NCI-H82 treated with DMSO at 0.1 percent for 48 hours (cell line): ENCODE measurements around the gene KNDC1.

Experiments used
- DNase-seq: peaks from one replicate; lab custom pipeline; 2025; ENCODE audit not compliant: unreplicated experiment; lab: John Stamatoyannopoulos, UW

Gene KNDC1

DNA sequence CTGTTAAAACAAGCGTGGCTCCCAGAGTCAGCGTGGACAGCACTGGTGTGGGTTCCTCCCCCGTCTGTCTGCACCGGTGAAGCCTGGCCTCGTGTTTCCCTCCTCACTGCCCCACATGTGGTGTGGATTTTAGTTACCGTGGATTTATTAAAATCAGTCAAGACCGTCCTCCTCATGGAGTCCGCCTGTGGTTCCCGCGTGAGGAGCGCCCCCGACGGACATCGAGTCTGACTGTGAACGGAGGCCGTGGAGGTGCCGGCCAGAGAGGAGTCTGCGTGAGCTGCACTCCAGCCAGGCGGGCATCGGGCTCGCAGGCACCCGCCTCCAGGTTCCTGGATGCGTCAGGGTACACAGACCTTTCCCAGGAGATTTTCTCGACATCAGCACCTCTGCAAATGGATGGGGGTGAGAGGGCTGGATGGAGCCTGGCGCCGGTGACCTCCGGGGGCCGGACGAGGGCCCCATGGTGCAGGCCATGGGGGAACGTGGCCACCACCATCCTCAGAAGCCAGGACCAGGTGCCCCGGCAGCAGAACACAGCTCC, 43.7 kb downstream of the KNDC1 start:
- DNase-seq: no peak

DNA sequence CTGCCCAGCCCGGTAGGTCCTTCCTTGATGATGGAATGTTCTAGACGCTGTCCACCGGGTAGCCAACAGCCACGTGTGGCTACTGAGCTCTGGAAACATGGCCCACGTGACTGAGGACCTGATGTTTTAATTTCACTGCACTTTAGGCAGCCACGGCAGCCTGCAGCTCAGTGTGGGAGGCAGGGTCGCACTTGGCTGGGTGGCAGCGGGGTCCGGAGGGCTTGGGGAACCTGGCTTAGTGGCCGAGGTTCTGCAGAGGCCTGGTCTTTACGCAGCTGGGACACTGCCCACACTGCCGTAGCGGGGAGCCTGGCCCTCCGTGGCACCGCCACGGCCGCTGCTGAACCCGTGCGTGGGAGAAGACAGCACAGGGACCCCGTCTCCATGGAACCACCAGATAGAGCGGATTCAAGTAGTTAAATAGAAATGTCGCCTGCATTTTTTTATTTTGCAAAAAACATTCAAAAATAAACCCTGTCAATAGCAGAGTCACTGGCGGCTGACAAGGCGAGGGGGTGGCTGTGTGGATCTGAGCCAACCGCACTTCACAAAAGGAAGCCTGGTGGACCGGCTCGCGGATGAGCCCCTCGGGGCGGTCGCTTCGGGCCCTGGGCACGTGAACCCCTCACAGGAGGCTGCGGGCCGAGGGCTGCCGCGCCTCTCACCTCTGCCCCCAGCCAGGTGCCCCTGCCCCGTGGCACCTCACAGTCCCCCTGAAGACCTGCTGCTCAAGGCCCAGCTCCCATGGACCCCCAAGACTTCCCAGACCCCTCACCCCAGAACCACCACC, 44.4 kb downstream of the KNDC1 start:
- no peak for DNase-seq

DNA sequence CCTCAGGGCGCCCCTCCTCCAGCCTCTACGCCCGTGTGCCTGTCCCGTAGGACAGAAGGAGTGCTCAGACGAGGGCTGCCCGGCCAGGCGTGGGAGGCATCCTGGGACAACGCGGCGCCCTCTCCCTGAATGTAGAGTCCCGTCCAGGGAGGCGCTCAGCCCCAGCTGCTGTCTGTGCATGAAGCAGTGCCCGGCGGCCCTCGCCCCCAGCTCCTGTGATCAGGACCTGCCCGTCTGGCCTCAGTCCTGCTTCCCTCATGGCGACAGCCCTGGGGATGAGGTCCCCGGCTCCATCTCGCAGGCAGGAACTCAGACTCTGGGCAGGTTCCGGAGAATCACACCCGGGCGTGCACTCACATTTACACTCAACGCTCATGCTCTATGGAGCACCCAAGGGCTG, 45.1 kb downstream of the KNDC1 start:
- DNase-seq: no peak

DNA sequence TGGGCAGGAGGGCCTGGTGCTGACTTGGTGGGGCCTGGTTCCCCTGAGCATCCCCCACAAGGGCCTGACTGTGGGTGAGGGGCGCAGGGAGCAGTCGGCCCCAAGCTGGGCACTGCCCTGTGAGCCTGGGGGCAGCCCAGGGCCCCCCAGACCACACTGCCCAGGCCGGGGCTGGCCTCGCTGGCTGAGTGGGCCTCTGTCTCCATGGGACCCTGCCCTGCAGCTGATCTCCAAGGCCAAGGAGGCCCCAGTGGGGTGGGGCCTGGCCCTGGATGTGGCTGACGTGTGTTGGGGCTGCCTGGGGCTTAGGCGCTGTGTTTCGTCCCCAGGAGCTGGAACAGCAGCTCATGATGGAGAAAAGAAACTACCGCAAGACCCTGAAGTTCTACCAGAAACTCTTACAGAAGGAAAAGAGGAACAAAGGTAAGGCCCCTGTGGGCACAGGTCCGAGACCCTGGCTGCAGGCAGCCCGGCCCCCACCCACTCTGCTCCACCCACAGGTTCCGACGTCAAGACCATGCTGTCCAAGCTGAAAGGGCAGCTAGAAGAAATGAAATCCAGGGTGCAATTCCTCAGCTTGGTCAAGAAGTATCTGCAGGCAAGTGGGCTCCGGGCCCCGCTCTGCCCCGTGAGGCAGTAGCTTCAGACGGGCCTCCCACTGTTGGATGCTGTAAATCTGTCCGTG, 46.5 kb downstream of the KNDC1 start:
- DNase-seq: no peak

DNA sequence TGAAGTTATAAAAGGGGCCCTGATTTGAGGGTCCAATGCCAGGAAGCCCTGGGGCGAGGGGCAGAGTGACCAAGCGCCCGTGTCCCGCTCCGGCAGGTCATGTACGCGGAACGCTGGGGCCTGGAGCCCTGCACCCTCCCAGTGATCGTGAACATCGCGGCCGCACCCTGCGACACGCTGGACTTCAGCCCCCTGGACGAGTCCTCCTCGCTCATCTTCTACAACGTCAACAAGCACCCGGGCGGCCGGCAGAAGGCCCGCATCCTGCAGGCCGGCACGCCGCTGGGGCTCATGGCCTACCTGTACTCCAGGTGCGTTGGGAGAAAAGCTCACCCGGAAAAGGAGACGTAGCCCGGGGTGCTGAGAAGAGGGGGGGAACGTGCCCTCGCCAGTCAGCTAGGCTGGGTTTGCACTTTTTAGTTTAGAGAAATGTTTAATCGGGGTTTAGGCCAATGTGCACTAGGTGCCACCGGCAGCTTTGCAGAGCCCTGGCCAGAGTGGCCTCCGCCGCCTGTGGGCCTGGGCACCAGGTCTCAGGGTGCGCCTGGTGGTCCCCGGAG, 47.1 kb downstream of the KNDC1 start:
- DNase-seq: no peak

DNA sequence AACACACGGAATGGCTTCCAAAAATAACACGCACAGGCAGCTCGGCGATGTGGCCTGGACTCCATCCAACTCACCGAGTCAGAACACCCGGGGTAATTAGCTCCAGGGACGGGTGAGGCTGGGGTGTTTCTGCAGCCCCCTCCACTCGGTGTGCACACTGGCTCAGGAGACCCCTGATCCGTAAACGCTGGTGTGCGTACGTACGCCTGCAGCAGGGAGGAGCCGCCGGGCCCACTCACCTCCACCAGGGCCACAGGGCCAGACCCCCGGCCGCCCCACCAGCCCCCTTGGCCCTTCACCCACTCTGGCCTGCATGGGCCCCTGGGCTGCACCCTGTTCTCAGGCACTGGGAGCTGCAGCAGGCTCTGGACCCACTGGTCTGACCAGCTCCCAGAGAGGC, 47.6 kb downstream of the KNDC1 start:
- DNase-seq: no peak

DNA sequence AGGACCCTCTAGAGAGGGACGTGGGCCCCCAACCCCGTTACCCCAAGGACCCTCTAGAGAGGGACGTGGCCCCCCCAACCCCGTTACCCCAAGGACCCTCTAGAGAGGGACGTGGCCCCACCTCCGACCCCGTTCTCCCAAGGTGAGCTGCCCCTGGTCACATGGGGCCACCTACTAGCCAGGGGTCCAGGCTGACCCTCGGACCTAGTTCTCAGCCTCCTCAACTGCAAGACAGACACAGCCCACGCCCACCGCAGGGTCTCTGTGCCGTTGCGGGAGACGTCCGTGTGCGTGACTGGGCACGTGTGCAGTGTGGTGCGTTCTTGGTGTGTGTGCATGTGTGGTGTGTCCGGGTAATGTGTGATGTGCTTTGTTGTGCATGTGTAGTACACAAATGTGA, 48.4 kb downstream of the KNDC1 start:
- DNase-seq: no peak

DNA sequence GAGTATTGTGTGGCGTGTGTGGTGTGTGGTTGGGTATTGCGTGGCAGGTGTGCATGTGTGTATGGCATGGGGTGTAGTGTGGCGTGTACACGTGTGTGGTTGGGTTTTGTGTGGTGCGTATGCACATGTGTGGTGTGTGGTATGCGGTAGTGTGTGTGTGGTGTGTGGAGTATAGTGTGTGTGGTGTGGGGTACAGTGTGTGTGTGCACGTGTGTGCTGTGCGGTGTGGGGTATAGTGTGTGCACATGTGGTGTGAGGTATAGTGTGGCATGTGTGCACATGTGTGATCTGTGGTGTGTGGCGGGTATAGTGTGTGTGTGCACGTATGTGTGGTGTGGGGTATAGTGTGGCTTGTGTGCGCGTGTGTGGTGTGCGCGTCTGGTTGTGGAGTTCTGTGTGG, 49.1 kb downstream of the KNDC1 start:
- DNase-seq: no peak

DNA sequence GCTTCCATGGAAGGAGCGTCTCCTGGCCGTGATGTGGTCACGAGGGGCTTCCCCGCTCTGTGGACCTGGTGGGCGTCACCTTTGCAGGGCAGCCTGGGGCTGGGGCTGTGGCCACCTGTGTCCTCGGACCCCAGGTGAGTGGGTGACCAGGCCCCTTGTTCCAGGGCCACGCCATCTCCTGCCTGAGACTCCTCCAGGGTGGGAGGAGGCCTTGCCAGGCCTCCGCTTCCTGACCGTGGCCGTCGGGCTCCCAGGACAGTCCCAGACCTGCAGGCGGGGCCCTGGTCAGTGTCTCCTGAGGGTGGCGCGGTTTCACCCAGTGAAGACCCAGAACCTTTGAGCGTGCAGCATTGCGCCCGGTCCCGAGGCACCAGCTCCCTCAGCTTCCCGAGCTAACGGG, 49.6 kb downstream of the KNDC1 start:
- DNase-seq: no peak

DNA sequence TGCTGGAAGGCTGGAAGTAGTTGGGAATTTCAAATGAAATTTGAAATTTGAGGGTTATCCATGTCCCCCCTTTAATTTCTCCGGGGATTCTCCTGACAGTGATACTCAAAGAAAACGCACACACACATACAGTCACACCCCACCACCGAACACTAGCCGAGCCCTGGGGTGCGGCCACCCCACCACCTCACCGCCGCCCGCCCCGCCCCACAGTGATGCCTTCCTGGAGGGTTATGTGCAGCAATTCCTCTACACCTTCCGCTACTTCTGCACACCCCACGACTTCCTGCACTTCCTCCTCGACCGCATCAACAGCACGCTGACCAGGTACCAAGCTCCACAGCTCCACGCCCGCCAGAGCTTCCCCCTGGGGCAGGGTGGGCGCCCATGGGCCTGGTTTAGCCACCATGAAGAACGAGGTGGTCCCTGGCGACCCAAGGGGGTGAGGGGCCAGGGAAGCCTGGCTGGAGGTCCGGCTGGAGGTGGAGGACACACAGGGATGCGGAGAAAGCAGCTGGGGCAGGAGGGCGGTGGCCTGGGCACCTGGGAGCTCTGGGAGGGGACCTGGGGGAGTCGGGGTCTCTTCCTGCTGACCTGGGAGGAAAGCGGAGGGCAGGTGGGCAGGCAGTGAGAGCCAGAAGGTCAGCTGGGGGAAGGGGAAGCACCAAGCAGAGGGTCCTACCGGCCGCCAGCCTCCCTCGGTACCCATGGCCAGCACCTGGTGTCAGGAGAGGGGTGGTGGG, 50.5 kb downstream of the KNDC1 start:
- no peak for DNase-seq

DNA sequence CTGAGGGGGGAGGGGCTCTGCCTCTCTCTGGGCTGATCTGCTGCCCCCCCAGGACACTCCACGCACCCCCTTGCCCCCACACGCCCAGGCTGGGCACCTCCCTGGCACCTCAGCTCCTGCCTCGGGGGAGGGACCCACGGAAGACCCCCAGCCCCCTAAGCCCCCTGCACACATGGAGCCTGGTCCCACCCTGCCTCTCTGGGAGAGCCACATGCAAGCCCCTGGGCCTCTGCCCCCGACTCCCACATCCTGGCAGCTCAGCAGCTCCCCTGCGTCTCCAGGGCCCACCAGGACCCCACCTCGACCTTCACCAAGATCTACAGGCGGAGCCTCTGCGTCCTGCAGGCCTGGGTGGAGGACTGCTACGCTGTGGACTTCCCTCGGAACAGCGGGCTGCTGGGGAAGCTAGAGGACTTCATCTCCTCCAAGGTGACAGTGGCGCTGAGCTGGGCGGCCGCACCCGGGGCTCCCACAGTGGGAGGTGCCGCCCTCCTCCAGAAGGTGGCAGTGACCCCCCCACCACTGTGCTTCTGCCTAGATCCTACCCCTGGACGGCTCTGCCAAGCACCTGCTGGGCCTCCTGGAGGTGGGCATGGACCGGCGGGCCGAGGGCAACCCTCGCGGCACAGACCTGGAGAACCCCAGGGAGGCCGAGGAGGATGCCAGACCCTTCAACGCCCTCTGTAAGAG, 51.3 kb downstream of the KNDC1 start:
- no peak for DNase-seq

DNA sequence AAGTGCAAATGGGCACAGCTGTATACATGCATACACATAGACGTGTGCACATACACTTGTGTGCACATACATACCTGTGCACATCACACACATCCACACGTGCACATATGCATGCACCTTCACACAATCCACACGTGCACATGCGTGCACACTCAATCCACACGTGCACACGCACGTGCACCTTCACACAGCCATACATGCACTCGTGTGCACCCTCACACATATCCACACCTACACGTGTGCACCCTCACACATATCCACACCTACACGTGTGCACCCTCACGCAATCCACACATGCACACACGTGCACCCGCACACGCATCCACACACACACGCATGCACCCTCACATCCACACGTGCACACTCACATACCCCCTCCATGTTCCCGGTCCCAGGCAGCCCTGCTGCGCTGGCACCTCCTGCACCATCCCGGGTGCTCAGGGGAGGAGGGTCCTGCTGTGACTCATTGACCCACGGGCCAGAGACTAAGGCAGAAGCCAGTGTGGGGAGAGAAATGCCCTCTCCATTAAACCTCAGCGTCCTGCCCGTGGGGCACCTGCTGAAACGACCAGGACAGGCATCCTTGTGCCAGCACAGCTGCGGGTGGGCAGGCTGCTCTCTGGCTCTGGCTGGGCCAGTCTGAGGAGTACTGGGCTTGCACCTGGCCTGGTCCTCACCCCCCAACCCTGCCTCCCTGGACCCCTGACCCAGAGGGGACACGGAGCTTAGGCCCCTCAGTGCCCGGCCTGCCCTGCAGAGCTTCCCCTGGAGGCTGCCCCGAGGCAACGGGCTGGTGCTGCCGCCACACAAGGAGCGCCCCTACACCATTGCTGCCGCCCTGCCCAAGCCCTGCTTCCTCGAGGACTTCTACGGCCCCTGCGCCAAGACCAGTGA, 52.2 kb downstream of the KNDC1 start:
- no peak for DNase-seq

DNA sequence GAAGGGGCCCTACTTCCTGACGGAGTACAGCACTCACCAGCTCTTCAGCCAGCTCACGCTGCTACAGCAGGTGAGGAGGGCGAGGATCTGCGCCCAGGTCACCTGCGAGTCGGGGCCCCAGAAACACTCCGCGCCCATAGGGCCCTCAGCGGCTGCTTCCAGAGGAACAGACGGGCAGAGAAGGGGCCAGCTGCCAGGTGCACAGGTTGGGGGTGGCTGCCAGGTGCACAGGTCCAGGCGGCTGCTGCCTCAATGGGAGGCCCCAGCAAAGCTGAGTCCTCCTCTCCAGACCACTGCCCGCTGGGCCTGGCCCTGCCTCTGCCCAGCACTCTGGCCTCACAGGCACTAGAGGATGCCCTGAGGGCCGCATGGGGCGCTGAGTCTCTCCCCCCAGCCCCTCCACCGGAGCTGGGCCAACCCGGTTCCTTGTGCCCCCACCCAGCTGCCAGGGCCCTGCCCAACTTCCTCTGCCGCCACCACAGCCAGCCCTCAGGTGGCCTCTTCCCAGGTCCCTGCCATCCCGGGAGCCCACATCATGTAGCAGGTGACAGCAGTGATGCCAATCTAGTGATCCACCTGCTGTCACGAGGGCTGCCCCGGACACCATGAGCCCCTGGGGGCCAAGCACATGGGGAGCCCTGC, 53.0 kb downstream of the KNDC1 start:
- DNase-seq: no peak

DNA sequence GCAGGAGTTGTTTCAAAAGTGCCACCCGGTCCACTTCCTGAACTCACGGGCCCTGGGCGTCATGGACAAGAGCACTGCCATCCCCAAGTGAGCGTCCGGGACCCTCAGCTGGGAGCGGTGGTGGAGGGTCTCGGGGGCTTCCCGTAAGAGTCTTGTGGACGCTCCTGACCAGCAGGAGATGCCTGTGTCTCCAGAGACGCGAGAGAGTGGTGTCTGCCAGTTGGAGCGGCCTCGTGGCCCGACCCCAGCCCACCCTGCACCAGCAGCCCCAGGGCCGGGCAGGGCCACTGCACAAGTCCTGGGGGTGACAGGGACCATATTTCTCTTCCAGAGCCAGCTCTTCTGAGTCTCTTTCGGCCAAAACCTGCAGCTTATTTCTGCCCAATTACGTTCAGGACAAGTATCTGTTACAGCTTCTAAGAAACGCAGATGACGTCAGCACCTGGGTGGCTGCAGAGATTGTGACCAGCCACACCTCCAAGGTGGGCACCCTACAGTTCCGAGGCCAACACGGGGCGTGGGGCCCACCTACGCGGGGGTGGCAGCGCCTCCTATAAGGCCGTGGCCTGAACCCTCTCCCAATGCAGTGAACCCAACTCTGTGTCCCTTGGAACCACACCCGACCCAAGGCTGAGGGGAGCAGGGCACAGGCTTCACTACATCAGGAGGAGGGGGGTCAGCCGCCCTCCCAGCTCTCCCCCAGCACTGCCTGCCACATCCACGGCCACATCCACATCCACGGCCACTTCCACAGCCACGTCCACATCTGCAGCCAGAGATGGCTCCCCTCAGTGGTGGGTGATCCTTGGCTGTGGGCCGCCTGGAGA, 53.8 kb downstream of the KNDC1 start:
- DNase-seq: no peak

DNA sequence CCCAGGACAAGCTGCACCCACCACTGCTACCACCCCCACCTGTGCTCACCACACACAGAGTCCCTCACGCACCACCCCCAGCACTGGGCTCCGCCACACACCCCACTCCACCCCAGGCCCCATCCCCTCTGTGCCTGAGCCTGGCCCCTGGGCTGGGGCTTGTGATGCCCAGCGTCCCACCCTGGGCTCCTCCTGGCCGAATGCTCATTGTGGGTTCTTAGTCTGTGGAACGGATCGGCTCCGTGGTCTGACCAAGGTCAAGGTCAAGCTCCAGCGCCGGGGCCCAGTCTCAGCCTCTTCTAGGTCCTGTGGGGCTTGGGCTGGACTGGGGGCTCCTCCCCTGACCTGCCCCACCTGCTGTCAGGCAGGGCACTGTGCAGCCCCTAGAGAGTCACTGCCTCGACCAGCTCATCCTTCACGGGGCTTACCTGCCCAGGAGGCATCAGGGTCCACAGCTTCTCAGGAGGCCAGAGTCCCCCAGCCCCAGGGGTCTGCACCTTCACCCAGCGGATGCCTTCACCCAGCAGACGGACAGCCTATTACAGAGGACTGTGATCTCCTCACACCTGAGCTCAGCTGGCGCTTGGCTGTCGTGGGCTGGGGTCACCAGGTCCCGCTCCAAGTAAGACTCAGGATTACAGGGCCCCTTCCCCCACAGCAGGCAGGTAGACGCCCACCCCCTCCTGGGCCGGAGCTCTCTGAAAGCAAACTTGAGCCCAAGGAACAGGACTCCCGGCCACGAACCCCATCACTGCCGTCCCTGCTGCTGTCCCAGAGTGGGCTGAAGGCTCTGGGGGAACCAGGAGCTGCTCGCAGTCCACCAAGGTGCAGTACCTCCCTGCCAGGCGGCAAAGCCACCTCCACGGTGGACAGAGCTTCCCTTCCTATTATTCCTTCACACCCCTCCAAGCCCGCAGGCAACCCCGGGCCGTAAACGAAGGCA, 54.7 kb downstream of the KNDC1 start:
- DNase-seq: no peak

DNA sequence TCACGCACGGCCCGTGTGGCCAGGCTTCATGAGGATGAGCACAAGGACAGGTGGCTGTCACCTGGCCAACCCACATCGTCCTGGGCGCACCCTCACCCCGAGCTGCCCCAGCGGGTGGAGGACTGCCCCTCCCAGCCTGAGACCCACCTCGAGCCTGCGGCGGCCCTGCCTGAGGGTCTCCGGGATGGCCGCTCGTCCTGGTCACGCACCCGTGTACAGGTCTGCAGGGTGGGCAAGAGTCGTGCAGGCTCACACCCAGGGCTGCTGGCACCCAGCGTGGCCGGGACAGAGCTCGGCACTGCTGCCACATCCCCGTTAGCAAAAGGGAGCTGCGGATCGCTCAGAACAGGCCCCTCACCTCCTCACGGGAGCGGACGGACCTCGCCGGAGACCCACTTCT, 55.6 kb downstream of the KNDC1 start:
- no peak for DNase-seq

DNA sequence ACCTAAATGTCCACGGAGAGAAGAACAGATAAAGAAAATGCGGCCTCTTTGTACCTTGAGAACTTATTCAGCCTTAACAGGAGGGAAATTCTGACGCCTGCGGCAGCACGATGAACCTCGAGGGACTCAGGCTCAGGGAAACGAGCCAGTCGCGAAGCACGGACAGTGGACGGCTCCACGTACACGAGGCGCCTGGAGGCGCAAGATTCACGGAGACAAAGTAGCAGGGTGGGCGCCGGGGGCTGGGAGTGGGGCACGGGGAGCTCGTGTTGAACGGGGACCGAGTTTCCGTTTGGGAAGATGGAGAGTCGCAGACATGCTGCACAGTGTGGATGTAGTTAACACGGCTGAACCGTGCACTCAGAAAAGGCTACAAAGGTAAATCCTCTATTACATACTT, 56.8 kb downstream of the KNDC1 start:
- DNase-seq: no peak
